OCI-LY1 (cell line): Measurements from ENCODE around the gene FUT1.

Experiments
- H2AFZ ChIP-seq: fragments of 200-600 bp; sonication (generic), shearing (Covaris generic); 2 replicates; pipeline ENCODE4 v1.6.0; 2014; ENCODE audit warnings: antibody characterized with exemption, mild to moderate bottlenecking, low read length
- H3F3A ChIP-seq: fragments of 200-600 bp; sonication (generic), shearing (Covaris generic); 2 replicates; pipeline ENCODE4 v1.6.0; 2014; ENCODE audit warnings: mild to moderate bottlenecking, antibody characterized with exemption, low read length, moderate library complexity; ENCODE audit not compliant: insufficient read depth
- H3K27ac ChIP-seq: fragments of 200-600 bp; sonication (generic); 2 replicates; pipeline ENCODE4 v1.5.1; 2014; ENCODE audit warnings: low read length, mixed run types, mild to moderate bottlenecking, low read depth; ENCODE audit not compliant: poor library complexity, severe bottlenecking
- H3K27me3 ChIP-seq: fragments of 200-600 bp; sonication (generic); 2 replicates; pipeline ENCODE4 v1.6.0; 2014; ENCODE audit warnings: antibody characterized with exemption, mild to moderate bottlenecking, low read length, moderate library complexity; ENCODE audit not compliant: insufficient read depth
- H3K36me3 ChIP-seq: fragments of 200-600 bp; sonication (generic); 2 replicates; pipeline ENCODE4 v1.6.1; 2014; ENCODE audit warnings: mild to moderate bottlenecking, antibody characterized with exemption, low read length, moderate library complexity, mixed read lengths; ENCODE audit not compliant: insufficient read depth
- H3K4me1 ChIP-seq: fragments of 200-600 bp; sonication (generic); 2 replicates; pipeline ENCODE4 v1.5.1; 2014; ENCODE audit warnings: mild to moderate bottlenecking, low read length, moderate library complexity; ENCODE audit not compliant: insufficient read depth, severe bottlenecking
- H3K4me2 ChIP-seq: fragments of 200-600 bp; sonication (generic), shearing (Covaris generic); 2 replicates; pipeline ENCODE4 v1.6.1; 2014; ENCODE audit warnings: low read length
- H3K4me3 ChIP-seq: fragments of 200-600 bp; sonication (generic); 2 replicates; pipeline ENCODE4 v1.5.1; 2014; ENCODE audit warnings: low read length, low read depth, mild to moderate bottlenecking, mixed read lengths; ENCODE audit not compliant: poor library complexity, severe bottlenecking
- H3K79me2 ChIP-seq: fragments of 200-600 bp; shearing (Covaris generic); 2 replicates; pipeline ENCODE4 v1.6.1; 2016; ENCODE audit warnings: mixed run types, low read length, mixed read lengths; ENCODE audit not compliant: insufficient read depth
- H3K9ac ChIP-seq: fragments of 200-600 bp; sonication (generic), shearing (Covaris generic); 2 replicates; pipeline ENCODE4 v1.6.1; 2014; ENCODE audit warnings: mild to moderate bottlenecking, low read length, mixed read lengths
- H3K9me2 ChIP-seq: fragments of 200-600 bp; sonication (generic), shearing (Covaris generic); 2 replicates; pipeline ENCODE4 v1.6.1; 2014; ENCODE audit warnings: low read depth, mild to moderate bottlenecking, low read length, mixed read lengths
- H3K9me3 ChIP-seq: fragments of 200-600 bp; shearing (Covaris generic); 2 replicates; pipeline ENCODE4 v1.6.1; 2014; ENCODE audit warnings: low read length, mixed read lengths
- H4K20me1 ChIP-seq: fragments of 200-600 bp; sonication (generic), shearing (Covaris generic); 2 replicates; pipeline ENCODE4 v1.6.0; 2016; ENCODE audit warnings: mild to moderate bottlenecking, low read length; ENCODE audit not compliant: insufficient read depth
- CTCF ChIP-seq: fragments of 200-600 bp; sonication (generic), shearing (Covaris generic); IDR thresholded peaks from 2 replicates; pipeline ENCODE4 v1.5.1; 2017; ENCODE audit warnings: mild to moderate bottlenecking, antibody characterized with exemption, low read length, moderate library complexity, mixed read lengths
- EZH2 ChIP-seq: fragments of 200-600 bp; sonication (generic), shearing (Covaris generic); IDR thresholded peaks from 2 replicates; pipeline ENCODE4 v1.8.0; 2017; ENCODE audit warnings: borderline replicate concordance, mixed run types, mild to moderate bottlenecking, antibody characterized with exemption, low read length, moderate library complexity, mixed read lengths

FUT1 gene

GRCh38 chr19:48708471-48708870 lies 44.0 kb downstream of the FUT1 start:
- Histone ChIP-seq H3K4me2 (no peak overlapping the region), H3F3A (no peaks in the 10 kb centered on the region), H3K4me1 (peaks cover 5% of the 10 kb centered on the region), H3K27me3 (peaks cover 5% of the 10 kb centered on the region; the same call in 1 of the 2 replicates), H4K20me1 (no peaks in the 10 kb centered on the region), H3K9ac (no peak overlapping the region), H3K36me3 (no peaks in the 10 kb centered on the region; the same call in 1 of the 2 replicates), H3K4me3 (no peak overlapping the region), H3K27ac (no peak overlapping the region), H3K9me2 (no peaks in the 10 kb centered on the region), H3K9me3 (no peaks in the 10 kb centered on the region), H2AFZ (no peak overlapping the region), H3K79me2 (no peaks in the 10 kb centered on the region)
- TF ChIP-seq CTCF (no peak), EZH2 (no peak)

- H4K20me1 ChIP-seq, result no peaks in the 10 kb centered on the region
- no peaks in the 10 kb centered on the region for H3K9me3 ChIP-seq
- no peak overlapping the region for H2AFZ ChIP-seq
- H3K79me2 ChIP-seq, result no peaks in the 10 kb centered on the region
- no peak overlapping the region for H3K4me3 ChIP-seq
- no peaks in the 10 kb centered on the region; the same call in 1 of the 2 replicates for H3K27me3 ChIP-seq
- H3K36me3 ChIP-seq, result no peaks in the 10 kb centered on the region
- H3K4me1 ChIP-seq, result no peaks in the 10 kb centered on the region
- H3K4me2 ChIP-seq, result no peak overlapping the region
- H3K9ac ChIP-seq, result no peak overlapping the region
- no peak overlapping the region for H3K27ac ChIP-seq
- no peaks in the 10 kb centered on the region for H3F3A ChIP-seq
- H3K9me2 ChIP-seq, result no peaks in the 10 kb centered on the region
- no peak for TF ChIP-seq CTCF
- no peak for TF ChIP-seq EZH2
Observed at GRCh38 chr19:48705431-48705830, 47.0 kb downstream of the FUT1 start.

- H4K20me1 ChIP-seq, result no peaks in the 10 kb centered on the region
- no peaks in the 10 kb centered on the region for H3K79me2 ChIP-seq
- no peaks in the 10 kb centered on the region for H3K9me3 ChIP-seq
- H2AFZ ChIP-seq, result no peak overlapping the region
- H3K4me1 ChIP-seq, result no peaks in the 10 kb centered on the region
- no peaks in the 10 kb centered on the region for H3F3A ChIP-seq
- no peaks in the 10 kb centered on the region for H3K9me2 ChIP-seq
- H3K4me2 ChIP-seq, result no peak overlapping the region
- no peak overlapping the region for H3K9ac ChIP-seq
- H3K36me3 ChIP-seq, result no peaks in the 10 kb centered on the region
- TF ChIP-seq CTCF, result no peak
- no peak for TF ChIP-seq EZH2
- no peak overlapping the region for H3K4me3 ChIP-seq
- H3K27me3 ChIP-seq, result no peaks in the 10 kb centered on the region; the same call in 1 of the 2 replicates
- no peak overlapping the region for H3K27ac ChIP-seq
Observed at GRCh38 chr19:48703316-48703715, 49.1 kb downstream of the FUT1 start.
